ENCODE results near the gene TBRG1. TPM values are rescaled to one million over a fixed set of nuclear protein-coding genes. Genes with fewer than 3 reads are reported as not detected.

The TBRG1 gene
- total RNA-seq, 1 donor from 2014 or later, result 46.3 TPM

GRCh38 chr11:124605719-124606118 is 16.9 kb upstream of the TBRG1 start:
- Histone ChIP-seq H3K27ac (no peak overlapping the region), H3K4me1 (no peaks in the 10 kb centered on the region), H3K9me3 (no peaks in the 10 kb centered on the region), H3K4me3 (no peak overlapping the region), H3K27me3 (ENCODE audit: low read depth) (no peaks in the 10 kb centered on the region), H3K36me3 (no peaks in the 10 kb centered on the region)
- DNase-seq (no peak), ATAC-seq (peak; percentile 46 to 68)
- intact Hi-C loops (cut with DNase I), result no loop called here
- TF ChIP-seq CTCF (IDR thresholded peaks at IDR 0.05), result no peak

- H3K27ac ChIP-seq, result no peak overlapping the region
- H3K4me3 ChIP-seq, result no peak overlapping the region
- H3K4me1 ChIP-seq, result no peaks in the 10 kb centered on the region
- no peaks in the 10 kb centered on the region for H3K9me3 ChIP-seq
- H3K27me3 ChIP-seq (ENCODE audit: low read depth), result no peaks in the 10 kb centered on the region
- H3K36me3 ChIP-seq, result no peaks in the 10 kb centered on the region
- intact Hi-C loops (cut with DNase I), result no loop called here
- ATAC-seq (no peak), DNase-seq (no peak)
- no peak for TF ChIP-seq CTCF (IDR thresholded peaks at IDR 0.05)
Observed at GRCh38 chr11:124608147-124608546, 14.5 kb upstream of the TBRG1 start.

GRCh38 chr11:124610295-124610694 is 12.4 kb upstream of the TBRG1 start:
- peak; percentile 33 to 41 for ATAC-seq
- H3K27ac ChIP-seq, result no peak overlapping the region
- peaks cover 15% of the 10 kb centered on the region for H3K27me3 ChIP-seq (ENCODE audit: low read depth)
- no peaks in the 10 kb centered on the region for H3K36me3 ChIP-seq
- no peaks in the 10 kb centered on the region for H3K4me1 ChIP-seq
- intact Hi-C loops (cut with DNase I), result no loop called here
- H3K9me3 ChIP-seq, result no peaks in the 10 kb centered on the region
- H3K4me3 ChIP-seq, result no peak overlapping the region
- no peak for DNase-seq
- no peak for TF ChIP-seq CTCF (IDR thresholded peaks at IDR 0.05)

- Histone ChIP-seq H3K27ac (no peak within 1 kb of the TSS), H3K27me3 (ENCODE audit: low read depth) (peaks cover 23% of the 10 kb centered on the region), H3K4me1 (no peaks in the 10 kb centered on the region), H3K4me3 (no peak within 1 kb of the TSS), H3K36me3 (no peaks in the 10 kb centered on the region), H3K9me3 (no peaks in the 10 kb centered on the region)
- TF ChIP-seq CTCF (IDR thresholded peaks at IDR 0.05), result no peak
- DNase-seq, result no peak
- intact Hi-C loops (cut with DNase I), result no loop called here
- ATAC-seq, result peak in 1 of 2 donors; percentile 23
Observed at GRCh38 chr11:124611064-124611463, 11.6 kb upstream of the TBRG1 start, which contains the start of gene PANX3. TSS of gene PANX3 (plus strand) at chr11:124611428. CDS start at chr11:124611557, 129 bp downstream.

GRCh38 chr11:124612045-124612444 is 10.6 kb upstream of the TBRG1 start:
- no peak for DNase-seq
- Histone ChIP-seq H3K9me3 (no peaks in the 10 kb centered on the region), H3K4me3 (no peak overlapping the region), H3K36me3 (no peaks in the 10 kb centered on the region), H3K27ac (no peak overlapping the region), H3K27me3 (ENCODE audit: low read depth) (peaks cover 26% of the 10 kb centered on the region), H3K4me1 (no peaks in the 10 kb centered on the region)
- intact Hi-C loops (cut with DNase I), result no loop called here
- no peak for TF ChIP-seq CTCF (IDR thresholded peaks at IDR 0.05)
- no peak for ATAC-seq

All from lower lobe of right lung (tissue), 2 donors.